H9 (cell line): ENCODE measurements around the gene STX8. TPM values are rescaled to one million over a fixed set of nuclear protein-coding genes. Genes with fewer than 3 reads are reported as not detected.

ENCODE experiments used
- DNase-seq: peaks from one replicate; pipeline ENCODE4 v3.0.0-alpha.2; 2017
- H2AFZ ChIP-seq: one replicate; pipeline ENCODE4 v1.6.1; 2013; ENCODE audit warnings: mild to moderate bottlenecking, low read length, control low read depth, moderate library complexity
- H2AK5ac ChIP-seq: 2 replicates; pipeline ENCODE4 v1.6.1; 2013; ENCODE audit warnings: low read length, control low read depth, mixed read lengths; ENCODE audit not compliant: insufficient read length
- H2BK120ac ChIP-seq: one replicate; pipeline ENCODE4 v1.6.1; 2013; ENCODE audit warnings: low read depth, mild to moderate bottlenecking, low read length, control low read depth, inconsistent platforms; ENCODE audit not compliant: poor library complexity, severe bottlenecking
- H2BK12ac ChIP-seq: 2 replicates; pipeline ENCODE4 v1.6.1; 2013; ENCODE audit warnings: low read length, control low read depth, mixed read lengths, low read depth; ENCODE audit not compliant: insufficient read length
- H2BK15ac ChIP-seq: 2 replicates; pipeline ENCODE4 v1.6.1; 2013; ENCODE audit warnings: low read depth, low read length, control low read depth
- H2BK20ac ChIP-seq: one replicate; pipeline ENCODE4 v1.6.1; 2013; ENCODE audit warnings: low read depth, mild to moderate bottlenecking, low read length, control low read depth, inconsistent platforms; ENCODE audit not compliant: poor library complexity, severe bottlenecking
- H2BK5ac ChIP-seq: 2 replicates; pipeline ENCODE4 v1.6.1; 2013; ENCODE audit warnings: low read length, control low read depth, mixed read lengths; ENCODE audit not compliant: insufficient read length
- H3K14ac ChIP-seq: 2 replicates; pipeline ENCODE4 v1.6.1; 2013; ENCODE audit warnings: low read length, control low read depth; ENCODE audit not compliant: insufficient read depth
- H3K18ac ChIP-seq: 2 replicates; pipeline ENCODE4 v1.6.1; 2013; ENCODE audit warnings: low read depth, mild to moderate bottlenecking, mixed read lengths, low read length, control low read depth; ENCODE audit not compliant: insufficient read length
- H3K23ac ChIP-seq: 2 replicates; pipeline ENCODE4 v1.6.1; 2013; ENCODE audit warnings: low read length, control low read depth, mixed read lengths, low read depth; ENCODE audit not compliant: insufficient read length
- H3K23me2 ChIP-seq: 2 replicates; pipeline ENCODE4 v1.6.1; 2013; ENCODE audit warnings: low read depth, mild to moderate bottlenecking, mixed read lengths, low read length, control low read depth; ENCODE audit not compliant: insufficient read length, poor library complexity, severe bottlenecking
- H3K27ac ChIP-seq: 2 replicates; pipeline ENCODE4 v1.5.1; 2013; ENCODE audit warnings: low read length, control low read depth, mixed read lengths, low read depth; ENCODE audit not compliant: insufficient read length
- H3K27me3 ChIP-seq: 2 replicates; pipeline ENCODE4 v1.6.1; 2013; ENCODE audit warnings: low read length, control low read depth, inconsistent platforms; ENCODE audit not compliant: insufficient read depth
- H3K4ac ChIP-seq: 2 replicates; pipeline ENCODE4 v1.6.1; 2013; ENCODE audit warnings: low read depth, mild to moderate bottlenecking, control low read depth, inconsistent platforms, low read length, moderate library complexity
- H3K4me1 ChIP-seq: 2 replicates; pipeline ENCODE4 v1.6.1; 2013; ENCODE audit warnings: low read length, control low read depth, inconsistent platforms; ENCODE audit not compliant: insufficient read depth
- H3K4me2 ChIP-seq: 2 replicates; pipeline ENCODE4 v1.6.1; 2013; ENCODE audit warnings: low read length, control low read depth, mixed read lengths; ENCODE audit not compliant: insufficient read length, insufficient read depth
- H3K56ac ChIP-seq: 2 replicates; pipeline ENCODE4 v1.6.1; 2013; ENCODE audit warnings: low read depth, mild to moderate bottlenecking, mixed read lengths, low read length, control low read depth; ENCODE audit not compliant: insufficient read length
- H3K79me1 ChIP-seq: 2 replicates; pipeline ENCODE4 v1.6.1; 2013; ENCODE audit warnings: low read depth, mild to moderate bottlenecking, moderate library complexity, low read length, control low read depth, inconsistent platforms; ENCODE audit not compliant: insufficient read depth, poor library complexity, severe bottlenecking
- H3K79me2 ChIP-seq: 2 replicates; pipeline ENCODE4 v1.6.1; 2013; ENCODE audit warnings: low read length, control low read depth, inconsistent platforms; ENCODE audit not compliant: insufficient read depth
- H3K9ac ChIP-seq: 2 replicates; pipeline ENCODE4 v1.6.1; 2013; ENCODE audit warnings: low read length, control low read depth, mixed read lengths; ENCODE audit not compliant: insufficient read length; ENCODE audit errors: extremely low read depth
- H3K9me3 ChIP-seq: one replicate; pipeline ENCODE4 v1.6.1; 2013; ENCODE audit warnings: low read depth, low read length, inconsistent platforms; ENCODE audit not compliant: control insufficient read depth
- H3T11ph ChIP-seq: one replicate; pipeline ENCODE4 v1.6.1; 2013; ENCODE audit warnings: mild to moderate bottlenecking, low read length, control low read depth, inconsistent platforms
- H4K20me1 ChIP-seq: one replicate; pipeline ENCODE4 v1.6.1; 2013; ENCODE audit not compliant: control insufficient read depth, insufficient read length, insufficient read depth
- H4K5ac ChIP-seq: 2 replicates; pipeline ENCODE4 v1.6.1; 2013; ENCODE audit warnings: low read depth, mild to moderate bottlenecking, mixed read lengths, low read length, control low read depth; ENCODE audit not compliant: insufficient read length
- H4K8ac ChIP-seq: replicated peaks from 2 replicates; pipeline ENCODE4 v1.6.1; 2013; ENCODE audit warnings: low read length, control low read depth, mixed read lengths, low read depth; ENCODE audit not compliant: insufficient read length
- H4K91ac ChIP-seq: 2 replicates; pipeline ENCODE4 v1.6.1; 2013; ENCODE audit warnings: low read depth, mild to moderate bottlenecking, moderate library complexity, mixed read lengths, low read length, control low read depth; ENCODE audit not compliant: insufficient read length
- H3K27ac Mint-ChIP-seq, 3 experiments: 2 replicates in 2 of 3; 3 replicates in 1 of 3; pipeline ENCODE4 v1.8.0; 2020 to 2021; ENCODE audit warnings: mixed read lengths in 3 of 3, mild to moderate bottlenecking in 1 of 3, moderate library complexity in 1 of 3
- H3K27me3 Mint-ChIP-seq: 2 replicates; pipeline ENCODE4 v1.8.0; 2021; ENCODE audit warnings: low read depth, mild to moderate bottlenecking, moderate library complexity, mixed read lengths
- H3K36me3 Mint-ChIP-seq, 3 experiments: 2 replicates in 2 of 3; 3 replicates in 1 of 3; pipeline ENCODE4 v1.8.0; 2020 to 2021; ENCODE audit warnings: low read depth in 3 of 3, mixed read lengths in 3 of 3; ENCODE audit not compliant: insufficient read depth in 1 of 3
- H3K4me1 Mint-ChIP-seq, 2 experiments: 2 replicates each; pipeline ENCODE4 v1.8.0; 2020; ENCODE audit warnings: mixed read lengths in 2 of 2
- H3K4me3 Mint-ChIP-seq, 2 experiments: 2 replicates in 1 of 2; 3 replicates in 1 of 2; pipeline ENCODE4 v1.8.0; 2020 to 2021; ENCODE audit warnings: mild to moderate bottlenecking in 2 of 2, mixed read lengths in 2 of 2, moderate library complexity in 1 of 2
- H3K9me3 Mint-ChIP-seq, 2 experiments: 2 replicates in 1 of 2; 3 replicates in 1 of 2; pipeline ENCODE4 v1.8.0; 2020; ENCODE audit warnings: mild to moderate bottlenecking in 2 of 2, mixed read lengths in 2 of 2, moderate library complexity in 1 of 2
- WGBS: extraction: QIAGEN DNeasy Blood & Tissue Kit; methylation state at CpG from one replicate; pipeline ENCODE4 v1.1.7; 2013; ENCODE audit warnings: missing lambda C conversion rate, low lambda C conversion rate, mixed read lengths; ENCODE audit not compliant: insufficient read length; ENCODE audit errors: extremely low coverage; 5-methylcytosine and 5-hydroxymethylcytosine counted together
- total RNA-seq: library from RNA; stranded (reverse); gene quantifications from 2 replicates; pipeline ENCODE4 v1.2.1, GENCODE V29; 2021
- TF ChIP-seq, protein P1 (sequence below): fragments of 200-600 bp; sonication (generic); conservative IDR thresholded peaks from 3 replicates; pipeline ENCODE4 v1.8.0; 2021; ENCODE audit warnings: antibody characterized with exemption, mild to moderate bottlenecking

STX8 gene
- total RNA-seq, 1 experiment from 2014 or later: 55.1 TPM

DNA sequence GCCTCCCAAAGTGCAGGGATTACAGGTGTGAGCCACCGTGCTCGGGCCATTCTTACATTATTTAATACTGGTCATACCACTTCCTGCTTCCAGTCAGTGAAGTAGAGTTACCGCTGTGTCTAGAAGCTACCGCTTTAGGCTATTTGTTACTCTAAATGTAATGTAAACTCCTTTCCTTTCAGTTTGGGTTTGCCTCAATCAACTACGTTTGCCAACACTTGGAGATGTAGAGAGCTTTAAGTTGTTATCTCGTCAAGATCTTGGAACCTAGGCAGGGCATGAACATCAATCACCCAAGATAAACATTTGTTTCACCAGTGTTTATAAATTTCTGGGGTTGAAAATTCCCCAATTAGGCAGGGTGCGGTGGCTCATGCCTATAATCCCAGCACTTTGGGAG, 275.9 kb downstream of the STX8 start:
- Mint-ChIP-seq H3K27me3 (no peaks in the 10 kb centered on the region), H3K36me3 (no peaks in the 10 kb centered on the region; a peak in 2 of 7 replicates), H3K4me3 (no peak overlapping the region), H3K4me1 (no peaks in the 10 kb centered on the region), H3K9me3 (peaks cover 0 to 2% of the 10 kb centered on the region in 2 experiments; a peak in 2 of 5 replicates), H3K27ac (no peak overlapping the region)
- Histone ChIP-seq H3K27ac (no peak overlapping the region), H3K79me1 (no peaks in the 10 kb centered on the region), H4K91ac (no peak overlapping the region), H3K4ac (no peak overlapping the region), H3K56ac (no peak overlapping the region), H4K8ac (no peak overlapping the region), H3K79me2 (no peaks in the 10 kb centered on the region), H2BK12ac (no peak overlapping the region), H3K23me2 (peaks cover 3% of the 10 kb centered on the region), H3K27me3 (no peaks in the 10 kb centered on the region), H3K14ac (no peak overlapping the region), H3K23ac (no peak overlapping the region), H3K4me1 (peaks cover 2% of the 10 kb centered on the region; the same call in 1 of the 2 replicates), H2BK20ac (no peak overlapping the region), H3K9me3 (no peaks in the 10 kb centered on the region), H2AFZ (no peak overlapping the region), H2BK5ac (no peak overlapping the region), H3K18ac (no peak overlapping the region), H3T11ph (no peak overlapping the region), H4K20me1 (no peaks in the 10 kb centered on the region), H4K5ac (no peak overlapping the region), H2BK120ac (no peak overlapping the region), H2AK5ac (no peak overlapping the region), H3K4me2 (no peak overlapping the region), H3K9ac (no peak overlapping the region), H2BK15ac (no peak overlapping the region)
- DNase-seq: no peak
- TF ChIP-seq, protein P1, sequence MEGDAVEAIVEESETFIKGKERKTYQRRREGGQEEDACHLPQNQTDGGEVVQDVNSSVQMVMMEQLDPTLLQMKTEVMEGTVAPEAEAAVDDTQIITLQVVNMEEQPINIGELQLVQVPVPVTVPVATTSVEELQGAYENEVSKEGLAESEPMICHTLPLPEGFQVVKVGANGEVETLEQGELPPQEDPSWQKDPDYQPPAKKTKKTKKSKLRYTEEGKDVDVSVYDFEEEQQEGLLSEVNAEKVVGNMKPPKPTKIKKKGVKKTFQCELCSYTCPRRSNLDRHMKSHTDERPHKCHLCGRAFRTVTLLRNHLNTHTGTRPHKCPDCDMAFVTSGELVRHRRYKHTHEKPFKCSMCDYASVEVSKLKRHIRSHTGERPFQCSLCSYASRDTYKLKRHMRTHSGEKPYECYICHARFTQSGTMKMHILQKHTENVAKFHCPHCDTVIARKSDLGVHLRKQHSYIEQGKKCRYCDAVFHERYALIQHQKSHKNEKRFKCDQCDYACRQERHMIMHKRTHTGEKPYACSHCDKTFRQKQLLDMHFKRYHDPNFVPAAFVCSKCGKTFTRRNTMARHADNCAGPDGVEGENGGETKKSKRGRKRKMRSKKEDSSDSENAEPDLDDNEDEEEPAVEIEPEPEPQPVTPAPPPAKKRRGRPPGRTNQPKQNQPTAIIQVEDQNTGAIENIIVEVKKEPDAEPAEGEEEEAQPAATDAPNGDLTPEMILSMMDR: no peak
- WGBS: no CpG with 5 or more reads among the region's 7 CpGs
